Nephron (organoid): Measurements from ENCODE around the gene MED28.

Experiments
- H3K27ac Mint-ChIP-seq, 3 experiments: 2 replicates each; pipeline ENCODE4 v1.8.0; 2020; ENCODE audit warnings: mixed read lengths in 3 of 3, mild to moderate bottlenecking in 2 of 3, moderate library complexity in 1 of 3
- H3K27me3 Mint-ChIP-seq: 2 replicates; pipeline ENCODE4 v1.8.0; 2021; ENCODE audit warnings: low read depth, mild to moderate bottlenecking, moderate library complexity, mixed read lengths
- H3K36me3 Mint-ChIP-seq: 2 replicates; pipeline ENCODE4 v1.8.0; 2020; ENCODE audit warnings: low read depth, mixed read lengths
- H3K4me1 Mint-ChIP-seq: 2 replicates; pipeline ENCODE4 v1.8.0; 2020; ENCODE audit warnings: mixed read lengths
- H3K4me3 Mint-ChIP-seq, 3 experiments: 2 replicates each; pipeline ENCODE4 v1.8.0; 2020; ENCODE audit warnings: mild to moderate bottlenecking in 3 of 3, mixed read lengths in 3 of 3, moderate library complexity in 2 of 3
- H3K9me3 Mint-ChIP-seq: 2 replicates; pipeline ENCODE4 v1.8.0; 2020; ENCODE audit warnings: mixed read lengths
- TF ChIP-seq, protein P1 (sequence below), 3 experiments: fragments of 200-600 bp; sonication (generic); IDR thresholded peaks; one replicate each; pipeline ENCODE4 v1.5.0; 2021; ENCODE audit warnings: antibody characterized with exemption in 3 of 3; ENCODE audit not compliant: unreplicated experiment in 3 of 3

Gene MED28

GRCh38 chr4:17619416-17620105 lies 5.1 kb downstream of the MED28 start:
- Mint-ChIP-seq H3K27ac (no peak overlapping the region), H3K27me3 (no peaks in the 10 kb centered on the region), H3K4me1 (peaks cover 22% of the 10 kb centered on the region), H3K36me3 (peaks cover 59% of the 10 kb centered on the region), H3K9me3 (no peaks in the 10 kb centered on the region), H3K4me3 (no peak overlapping the region)
- TF ChIP-seq, protein P1, sequence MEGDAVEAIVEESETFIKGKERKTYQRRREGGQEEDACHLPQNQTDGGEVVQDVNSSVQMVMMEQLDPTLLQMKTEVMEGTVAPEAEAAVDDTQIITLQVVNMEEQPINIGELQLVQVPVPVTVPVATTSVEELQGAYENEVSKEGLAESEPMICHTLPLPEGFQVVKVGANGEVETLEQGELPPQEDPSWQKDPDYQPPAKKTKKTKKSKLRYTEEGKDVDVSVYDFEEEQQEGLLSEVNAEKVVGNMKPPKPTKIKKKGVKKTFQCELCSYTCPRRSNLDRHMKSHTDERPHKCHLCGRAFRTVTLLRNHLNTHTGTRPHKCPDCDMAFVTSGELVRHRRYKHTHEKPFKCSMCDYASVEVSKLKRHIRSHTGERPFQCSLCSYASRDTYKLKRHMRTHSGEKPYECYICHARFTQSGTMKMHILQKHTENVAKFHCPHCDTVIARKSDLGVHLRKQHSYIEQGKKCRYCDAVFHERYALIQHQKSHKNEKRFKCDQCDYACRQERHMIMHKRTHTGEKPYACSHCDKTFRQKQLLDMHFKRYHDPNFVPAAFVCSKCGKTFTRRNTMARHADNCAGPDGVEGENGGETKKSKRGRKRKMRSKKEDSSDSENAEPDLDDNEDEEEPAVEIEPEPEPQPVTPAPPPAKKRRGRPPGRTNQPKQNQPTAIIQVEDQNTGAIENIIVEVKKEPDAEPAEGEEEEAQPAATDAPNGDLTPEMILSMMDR (IDR thresholded peaks at IDR 0.05; ENCODE audit: unreplicated experiment in 3 of 3), result no peak

DNA sequence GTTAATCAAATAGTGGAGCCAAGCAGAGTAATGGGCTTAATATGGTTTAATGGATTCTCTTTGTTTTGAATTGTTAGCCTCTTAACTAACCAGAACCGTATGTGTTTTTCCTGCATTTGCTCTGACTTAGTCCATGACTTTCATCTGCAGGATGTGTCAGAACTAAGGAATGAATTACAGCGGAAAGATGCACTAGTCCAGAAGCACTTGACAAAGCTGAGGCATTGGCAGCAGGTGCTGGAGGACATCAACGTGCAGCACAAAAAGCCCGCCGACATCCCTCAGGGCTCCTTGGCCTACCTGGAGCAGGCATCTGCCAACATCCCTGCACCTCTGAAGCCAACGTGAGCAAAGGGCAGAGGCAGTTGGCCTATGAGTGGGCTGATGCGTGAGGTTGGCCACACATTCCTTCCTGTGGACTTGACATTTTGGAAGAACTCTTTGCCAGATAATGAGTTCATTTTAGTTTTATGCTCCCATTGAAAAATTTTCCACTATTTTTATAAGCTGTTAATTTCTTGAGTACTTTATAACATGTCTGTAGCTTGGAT lies 9.1 kb downstream of the MED28 start:
- Mint-ChIP-seq H3K4me1 (peaks cover 4% of the 10 kb centered on the region), H3K27me3 (no peaks in the 10 kb centered on the region)

DNA sequence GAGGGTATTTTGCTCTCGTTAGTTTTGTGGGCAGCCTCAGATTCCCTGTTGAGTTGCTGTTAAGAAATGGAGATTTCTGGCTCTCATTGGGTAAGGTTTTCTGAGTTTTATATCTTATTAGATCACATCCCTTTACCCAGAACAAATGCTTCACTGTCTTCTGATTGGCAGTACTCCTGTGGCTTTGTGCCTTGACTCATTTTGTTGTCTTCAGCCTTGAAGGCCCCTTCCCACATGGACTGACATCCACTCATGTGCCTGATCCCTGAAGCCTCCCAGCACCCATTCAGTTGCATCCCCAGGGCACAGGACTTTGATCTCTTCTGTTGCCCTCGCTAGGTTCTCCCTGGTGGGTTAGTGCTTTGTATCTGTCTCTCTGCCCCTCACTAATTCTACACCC lies 10.4 kb downstream of the MED28 start:
- Mint-ChIP-seq H3K36me3 (peaks cover 85% of the 10 kb centered on the region), H3K4me3 (no peak overlapping the region), H3K27me3 (no peaks in the 10 kb centered on the region), H3K4me1 (no peaks in the 10 kb centered on the region), H3K9me3 (no peaks in the 10 kb centered on the region), H3K27ac (no peak overlapping the region)
- TF ChIP-seq, protein P1 (IDR thresholded peaks at IDR 0.05; ENCODE audit: unreplicated experiment in 3 of 3), result no peak

More for the DNA sequence above, 9.1 kb downstream of the MED28 start:
- H3K27ac Mint-ChIP-seq, result no peak overlapping the region
- no peaks in the 10 kb centered on the region for H3K9me3 Mint-ChIP-seq
- no peak overlapping the region for H3K4me3 Mint-ChIP-seq
- TF ChIP-seq, protein P1 (IDR thresholded peaks at IDR 0.05; ENCODE audit: unreplicated experiment in 3 of 3), result no peak
- H3K36me3 Mint-ChIP-seq, result peaks cover 82% of the 10 kb centered on the region

- H3K36me3 Mint-ChIP-seq, result peaks cover 84% of the 10 kb centered on the region
- H3K4me3 Mint-ChIP-seq, result no peak overlapping the region
- H3K4me1 Mint-ChIP-seq, result no peaks in the 10 kb centered on the region
- no peaks in the 10 kb centered on the region for H3K27me3 Mint-ChIP-seq
- TF ChIP-seq, protein P1 (IDR thresholded peaks at IDR 0.05; ENCODE audit: unreplicated experiment in 3 of 3), result no peak
- H3K27ac Mint-ChIP-seq, result no peak overlapping the region
- H3K9me3 Mint-ChIP-seq, result no peaks in the 10 kb centered on the region
These were observed 15.8 kb downstream of the MED28 start for GRCh38 chr4:17630228-17630627.

DNA sequence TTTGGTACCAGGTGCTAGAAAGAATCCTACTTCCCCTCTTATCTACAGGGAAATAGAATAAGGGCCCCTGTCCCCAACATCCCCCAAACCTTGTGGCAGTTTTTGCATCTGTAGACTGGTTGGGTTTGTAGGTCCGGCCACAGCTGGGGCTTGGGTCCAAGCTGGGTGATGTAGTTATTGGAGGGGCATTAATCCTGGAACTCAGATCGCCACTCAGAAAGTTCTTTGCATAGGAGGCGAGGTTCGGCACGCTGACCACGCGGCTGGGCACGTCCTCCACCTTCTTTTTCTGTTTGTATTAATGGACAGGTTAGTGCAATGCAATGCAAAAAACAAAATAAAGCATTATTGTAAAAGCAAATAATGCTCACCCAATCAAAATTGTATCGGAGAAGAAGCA lies 19.2 kb downstream of the MED28 start:
- Mint-ChIP-seq H3K27me3 (no peaks in the 10 kb centered on the region), H3K27ac (no peak overlapping the region), H3K4me3 (no peak overlapping the region), H3K36me3 (peaks cover 55% of the 10 kb centered on the region), H3K9me3 (no peaks in the 10 kb centered on the region), H3K4me1 (no peaks in the 10 kb centered on the region)
- TF ChIP-seq, protein P1 (IDR thresholded peaks at IDR 0.05; ENCODE audit: unreplicated experiment in 3 of 3), result no peak

DNA sequence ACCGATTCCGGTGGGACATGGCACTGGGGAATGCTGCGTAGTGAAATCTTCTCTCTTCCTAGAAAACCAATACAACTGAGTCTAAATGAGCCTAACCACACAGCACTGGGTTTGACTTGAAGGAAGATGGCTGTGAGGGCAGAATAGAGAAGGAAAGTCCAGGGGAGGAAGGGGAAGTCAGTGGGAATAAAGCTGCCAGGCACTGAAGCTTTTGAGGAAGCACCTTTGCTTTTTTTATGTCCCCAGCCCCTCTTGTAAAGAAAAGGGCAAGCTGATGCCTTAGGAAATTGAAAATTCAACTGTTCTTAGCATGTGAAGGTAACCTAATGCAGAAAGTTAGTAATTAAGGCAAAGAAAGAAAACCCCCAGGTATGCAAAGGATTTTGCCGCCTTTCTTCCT lies 20.6 kb downstream of the MED28 start:
- peaks cover 44% of the 10 kb centered on the region for H3K36me3 Mint-ChIP-seq
- no peak overlapping the region for H3K27ac Mint-ChIP-seq
- TF ChIP-seq, protein P1 (IDR thresholded peaks at IDR 0.05; ENCODE audit: unreplicated experiment in 3 of 3), result no peak
- no peaks in the 10 kb centered on the region for H3K4me1 Mint-ChIP-seq
- no peaks in the 10 kb centered on the region for H3K27me3 Mint-ChIP-seq
- no peaks in the 10 kb centered on the region for H3K9me3 Mint-ChIP-seq
- no peak overlapping the region for H3K4me3 Mint-ChIP-seq
